Measurements from ENCODE around the gene ANGPTL8. TPM values are rescaled to one million over a fixed set of nuclear protein-coding genes. Genes with fewer than 3 reads are reported as not detected.

The ANGPTL8 gene
- total RNA-seq, 1 experiment from 2014 or later = not detected

DNA sequence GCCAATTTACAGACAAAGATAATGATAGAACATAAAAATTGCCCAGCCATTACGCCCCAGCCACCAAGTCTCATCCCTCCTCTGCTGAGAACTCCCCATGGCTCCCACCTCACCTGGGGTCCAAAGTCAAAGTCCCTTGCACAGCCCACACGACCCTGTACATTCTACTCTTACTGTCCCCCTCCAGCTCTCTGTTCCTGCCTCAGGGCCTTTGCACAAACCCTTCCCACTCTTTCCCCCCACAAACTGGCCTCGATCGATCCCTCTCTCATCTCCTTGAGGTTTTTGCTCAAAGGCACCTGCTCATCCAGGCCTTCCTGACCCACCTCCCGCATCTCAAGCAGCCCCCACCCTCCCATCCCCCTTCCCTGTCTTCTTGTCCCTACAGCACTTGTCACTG lies 21.6 kb downstream of the ANGPTL8 start:
- no peak for DNase-seq (ENCODE audit: low read depth)

DNA sequence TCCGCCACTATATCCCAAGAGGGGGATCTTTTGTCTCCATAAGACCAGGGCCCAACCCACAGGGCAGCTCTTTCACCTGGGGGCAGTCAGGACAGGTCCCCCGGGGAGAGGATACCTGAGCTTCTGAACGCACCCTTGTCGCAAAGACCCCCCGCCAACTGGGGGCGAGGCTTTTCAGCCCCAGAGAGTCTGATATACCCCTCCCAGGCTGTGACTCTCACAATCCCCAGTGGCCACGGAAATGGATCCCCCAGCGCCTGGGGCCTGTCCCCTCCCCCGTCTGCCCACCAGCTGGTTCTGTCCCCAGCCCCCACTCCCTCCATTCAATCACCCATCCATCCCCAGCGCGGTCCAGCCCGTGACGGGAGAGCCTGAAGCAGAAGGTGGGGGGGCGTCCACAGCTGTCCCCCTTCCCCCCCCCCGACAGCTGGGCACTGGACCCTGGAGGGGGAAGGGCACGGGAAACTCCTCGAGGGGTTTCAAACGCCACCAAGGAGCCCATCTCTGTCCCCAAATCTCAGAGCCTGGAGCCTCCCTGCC lies 22.1 kb downstream of the ANGPTL8 start:
- no peak for DNase-seq (ENCODE audit: low read depth)

DNA sequence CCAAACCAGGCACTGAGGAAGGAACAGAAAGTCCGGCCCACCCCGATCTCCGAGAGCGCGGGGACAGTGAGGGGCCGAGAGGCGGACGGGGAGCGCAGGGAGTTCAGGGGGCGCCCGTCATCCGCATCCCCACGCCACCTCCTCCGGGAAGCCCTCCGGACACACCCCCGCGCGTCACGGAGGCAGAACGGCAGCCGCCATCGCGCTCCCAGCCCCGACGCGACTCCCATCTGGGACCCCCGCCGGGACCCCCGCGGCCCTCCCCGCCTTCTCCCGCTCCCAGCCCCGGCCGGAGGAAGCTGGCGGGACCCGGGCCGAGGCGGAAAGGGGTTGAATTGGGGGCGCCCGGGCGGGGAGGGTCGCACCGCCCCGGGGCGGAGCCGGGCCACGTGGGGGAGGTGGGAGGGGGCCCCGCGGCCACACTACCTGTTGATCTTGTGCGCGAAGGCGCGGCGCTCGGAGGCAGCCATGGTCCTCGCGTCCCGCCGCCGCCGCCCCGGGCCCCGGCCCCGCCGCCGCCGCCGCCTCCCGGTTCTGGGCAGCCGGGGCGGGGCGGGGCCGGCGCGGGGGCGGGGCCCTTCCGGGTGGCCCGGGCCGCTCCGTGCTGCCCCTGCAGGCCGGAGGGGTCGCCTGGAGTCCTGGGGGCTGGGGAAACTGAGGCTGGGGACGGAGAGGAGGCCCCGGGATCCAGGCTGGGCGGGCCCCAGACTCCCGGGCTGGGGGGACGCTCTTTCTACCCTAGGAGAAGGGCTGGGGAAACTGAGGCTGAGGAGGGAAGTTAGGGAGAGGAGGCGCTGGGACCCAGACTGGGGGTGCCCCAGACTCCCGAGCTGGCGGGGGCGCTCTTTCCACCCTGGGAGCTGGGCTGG lies 22.8 kb downstream of the ANGPTL8 start, which contains the start of gene DOCK6:
Gene DOCK6, minus strand, starts transcription at position 554 of the 869 bp plus-strand sequence. Its CDS starts 84 bp downstream, at position 470.
- DNase-seq (ENCODE audit: low read depth) = no peak

DNA sequence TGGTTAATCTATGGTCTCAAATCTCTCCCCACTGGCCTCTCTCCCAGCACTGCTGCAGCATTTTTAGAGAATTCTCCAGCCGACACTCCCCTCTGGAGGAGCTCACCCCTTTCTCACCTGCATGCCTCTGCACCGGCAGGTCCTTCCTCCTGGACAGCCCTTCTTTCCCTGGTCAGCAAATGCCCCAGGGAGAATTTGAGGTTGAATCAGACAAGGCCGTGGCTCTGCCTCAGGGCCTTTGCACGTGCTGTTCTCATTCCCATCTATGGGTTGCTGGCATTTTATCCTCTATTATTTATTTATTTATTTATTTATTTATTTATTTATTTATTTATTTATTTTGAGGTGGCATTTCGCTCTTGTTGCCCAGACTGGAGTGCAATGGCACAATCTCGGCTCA lies 24.3 kb downstream of the ANGPTL8 start:
- DNase-seq (ENCODE audit: low read depth) = no peak

DNA sequence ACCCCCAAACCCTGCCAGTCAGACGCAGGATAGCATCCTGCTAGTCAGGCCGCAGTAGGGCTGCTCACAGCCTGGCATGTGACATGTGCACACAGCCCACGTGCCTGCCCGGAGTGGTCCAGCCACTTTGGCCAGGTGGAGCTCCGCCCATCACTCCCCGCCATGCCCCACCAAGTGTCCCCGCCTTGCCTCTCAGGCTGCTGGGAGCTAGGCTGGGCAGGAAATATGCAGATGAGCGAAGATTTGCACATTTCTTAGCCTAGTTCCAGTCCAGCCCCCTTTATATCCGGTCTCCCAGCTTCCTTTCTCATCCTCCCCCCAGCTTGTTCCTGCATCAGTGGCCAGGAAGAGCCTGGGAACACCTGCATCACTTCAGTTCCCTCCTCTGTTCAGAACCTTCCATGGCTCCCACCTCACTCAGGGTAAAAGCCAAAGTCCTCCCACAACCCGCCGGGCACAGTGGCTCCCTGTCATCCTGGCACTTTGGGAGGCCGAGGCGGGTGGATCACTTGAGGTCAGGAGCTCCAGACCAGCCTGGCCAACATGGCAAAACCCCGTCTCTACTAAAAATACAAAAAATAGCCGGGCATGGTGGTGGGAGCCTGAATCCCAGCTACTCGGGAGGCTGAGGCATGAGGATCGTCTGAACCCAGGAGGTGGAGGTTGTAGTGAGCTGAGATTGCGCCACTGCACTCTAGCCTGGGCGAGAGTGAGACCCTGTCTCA lies 25.2 kb downstream of the ANGPTL8 start:
- DNase-seq (ENCODE audit: low read depth) = no peak

DNA sequence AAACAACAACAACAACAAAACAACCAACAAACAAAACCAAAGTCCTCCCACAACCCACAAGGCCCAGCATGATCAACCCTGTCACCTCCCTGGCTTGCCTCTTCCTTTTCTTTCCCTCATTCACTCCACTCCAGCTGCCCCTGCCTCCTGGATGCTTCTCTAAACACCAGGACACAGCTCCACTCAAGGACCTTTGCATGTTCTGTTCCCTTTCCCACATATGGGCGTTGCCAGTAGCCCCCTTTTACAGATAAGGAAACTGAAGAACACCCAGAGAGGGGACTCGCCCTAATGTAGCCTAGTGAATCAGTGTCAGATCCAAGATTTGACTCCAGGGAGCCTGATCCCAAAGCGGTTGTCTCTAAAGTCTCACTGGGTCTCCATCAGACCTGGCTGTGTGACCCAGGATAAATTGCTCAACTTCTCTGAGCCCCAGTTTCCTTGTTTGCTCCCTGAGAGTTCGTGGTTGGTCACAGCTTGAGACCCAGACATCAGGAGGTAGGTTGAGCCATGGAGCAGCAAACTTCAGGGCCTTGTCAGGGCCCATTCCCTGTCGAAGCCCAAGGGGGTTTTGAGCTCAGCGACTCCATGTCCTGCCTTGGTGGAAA lies 25.9 kb downstream of the ANGPTL8 start:
- DNase-seq (ENCODE audit: low read depth) = no peak

DNA sequence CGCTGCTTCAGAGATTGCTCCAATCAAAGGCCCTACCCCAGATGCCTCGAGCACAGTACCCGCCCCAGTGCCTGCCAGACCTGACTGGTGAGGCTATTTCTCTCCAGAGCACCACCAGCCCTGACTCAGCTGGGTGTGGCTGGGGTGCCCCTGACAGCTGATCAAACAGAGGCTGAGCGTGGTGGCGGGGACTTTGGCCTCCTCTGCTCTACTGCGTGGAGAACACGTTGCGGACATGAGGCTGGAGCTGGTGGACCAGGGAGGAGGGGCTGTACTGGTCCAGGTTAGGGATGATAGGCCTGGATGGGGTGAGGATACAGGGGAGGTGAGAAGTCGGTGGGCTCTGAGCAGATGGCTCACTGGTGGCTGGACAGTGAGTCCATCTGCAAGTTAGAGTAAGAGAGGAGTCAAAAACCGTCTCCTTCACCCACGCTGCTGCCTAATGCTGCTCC lies 26.4 kb downstream of the ANGPTL8 start:
- DNase-seq (ENCODE audit: low read depth) = peak; percentile 44

DNA sequence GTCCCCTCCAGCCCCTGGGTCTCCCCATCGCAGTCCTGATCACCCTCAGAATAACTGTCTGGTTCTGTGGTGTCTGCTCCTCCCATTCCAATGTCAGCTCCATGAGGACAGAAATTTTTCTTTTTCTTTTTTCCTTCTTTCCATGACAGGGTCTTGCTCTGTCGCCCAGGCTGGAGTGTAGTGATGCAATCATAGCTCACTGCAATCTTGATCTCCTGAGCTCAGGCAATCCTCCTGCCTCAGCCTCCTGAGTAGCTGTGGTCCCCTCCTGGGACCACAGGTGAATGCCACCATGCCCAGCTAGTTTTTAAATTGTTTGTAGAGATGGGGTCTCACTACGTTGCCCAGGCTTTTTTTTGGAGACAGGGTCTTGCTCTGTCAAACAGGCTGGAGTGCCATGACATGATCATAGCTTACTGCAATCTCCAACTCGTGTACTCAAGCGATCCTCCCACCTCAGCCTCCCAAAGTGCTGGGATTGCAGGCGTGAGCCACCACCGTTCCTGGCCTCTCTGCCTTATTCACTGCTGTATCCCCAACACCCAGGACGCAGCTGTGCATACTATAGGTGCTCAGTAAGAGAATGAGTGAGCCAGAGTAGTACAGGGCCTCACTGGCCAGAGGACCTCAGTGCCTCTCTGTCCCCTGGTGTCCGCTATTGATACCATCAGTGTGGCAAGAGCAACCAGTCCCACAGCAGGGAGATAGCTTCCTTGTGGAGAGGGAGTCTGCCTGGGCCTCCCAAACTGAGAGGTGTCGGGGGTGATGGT lies 28.1 kb downstream of the ANGPTL8 start:
- no peak for DNase-seq (ENCODE audit: low read depth)

DNA sequence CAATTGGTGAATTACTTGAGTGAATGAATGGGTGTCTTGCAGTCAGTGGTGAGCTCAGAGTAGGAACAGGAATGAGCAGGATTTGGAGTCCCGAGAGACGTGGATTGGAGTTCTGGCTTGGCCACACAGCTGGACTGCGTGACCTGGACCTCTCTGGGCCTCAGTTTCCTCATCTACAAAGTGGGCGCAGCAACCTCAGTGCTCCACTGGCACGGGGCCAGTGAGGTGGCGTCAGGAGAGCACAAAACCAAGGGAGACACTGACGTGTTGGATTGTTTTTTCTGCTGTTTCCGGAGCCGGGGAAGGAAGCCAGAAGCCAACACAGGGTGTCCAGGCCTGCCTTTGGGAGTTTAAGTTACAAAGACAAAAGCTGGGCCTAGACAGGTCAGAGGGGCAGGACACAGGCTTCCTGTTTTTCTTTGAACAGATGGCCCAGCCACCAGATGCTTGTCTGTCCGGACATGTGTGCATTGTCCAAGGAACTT lies 29.4 kb downstream of the ANGPTL8 start:
- DNase-seq (ENCODE audit: low read depth) = peak; percentile 47

DNA sequence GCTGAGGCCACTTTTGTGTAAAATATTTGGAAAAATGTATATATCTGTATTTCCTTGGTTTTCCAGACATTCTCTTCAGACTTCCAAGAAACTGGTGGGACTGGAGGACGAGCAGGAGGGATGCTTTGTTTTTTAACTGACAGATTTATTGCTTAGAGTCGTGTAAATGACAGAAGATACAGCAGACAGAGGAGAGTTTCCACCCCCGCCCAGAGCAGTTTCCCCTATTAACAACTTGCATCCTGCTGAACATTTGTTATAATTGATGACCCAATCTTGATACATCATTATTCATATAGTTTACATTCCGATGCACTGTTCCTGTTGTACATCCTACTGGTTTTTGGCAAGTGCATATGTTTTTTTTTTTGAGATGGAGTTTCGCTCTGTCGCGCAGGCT lies 30.0 kb downstream of the ANGPTL8 start:
- DNase-seq (ENCODE audit: low read depth) = no peak

DNA sequence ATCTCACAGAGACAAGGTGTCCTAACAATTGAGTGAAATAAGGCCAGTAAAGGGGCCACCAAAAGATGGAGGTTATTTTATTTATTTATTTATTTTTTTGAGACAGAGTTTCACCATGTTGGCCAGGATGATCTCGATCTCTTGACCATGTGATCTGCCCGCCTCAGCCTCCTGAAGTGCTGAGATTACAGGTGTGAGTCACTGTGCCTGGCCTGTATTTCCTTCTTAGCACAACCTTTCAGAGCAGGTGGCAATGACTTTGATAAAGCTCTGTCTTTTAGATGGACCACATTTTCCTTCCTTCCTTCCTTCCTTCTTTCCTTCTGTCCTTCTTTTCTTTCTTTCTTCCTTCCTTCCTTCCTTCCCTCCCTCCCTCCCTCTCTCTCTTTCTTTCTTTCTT lies 33.9 kb downstream of the ANGPTL8 start:
- no peak for DNase-seq (ENCODE audit: low read depth)

DNA sequence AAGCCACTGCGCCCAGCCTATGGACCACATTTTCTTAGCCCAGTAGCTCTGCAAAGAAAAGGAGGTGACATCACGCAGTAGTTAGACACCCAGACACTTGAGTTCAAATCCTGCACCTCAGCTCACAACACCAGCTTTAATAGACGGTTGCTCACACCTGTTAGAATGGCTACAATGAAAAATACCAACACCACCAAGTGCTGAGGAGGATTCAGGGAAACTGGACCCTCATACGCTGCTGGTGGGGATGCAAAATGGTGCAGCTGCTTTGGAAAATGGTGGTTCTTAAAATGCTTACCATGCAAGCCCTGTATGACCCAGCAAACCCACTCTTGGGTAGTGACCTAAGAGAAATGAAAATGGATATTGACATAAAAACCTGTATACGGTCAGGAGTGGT lies 34.6 kb downstream of the ANGPTL8 start:
- DNase-seq (ENCODE audit: low read depth) = no peak

DNA sequence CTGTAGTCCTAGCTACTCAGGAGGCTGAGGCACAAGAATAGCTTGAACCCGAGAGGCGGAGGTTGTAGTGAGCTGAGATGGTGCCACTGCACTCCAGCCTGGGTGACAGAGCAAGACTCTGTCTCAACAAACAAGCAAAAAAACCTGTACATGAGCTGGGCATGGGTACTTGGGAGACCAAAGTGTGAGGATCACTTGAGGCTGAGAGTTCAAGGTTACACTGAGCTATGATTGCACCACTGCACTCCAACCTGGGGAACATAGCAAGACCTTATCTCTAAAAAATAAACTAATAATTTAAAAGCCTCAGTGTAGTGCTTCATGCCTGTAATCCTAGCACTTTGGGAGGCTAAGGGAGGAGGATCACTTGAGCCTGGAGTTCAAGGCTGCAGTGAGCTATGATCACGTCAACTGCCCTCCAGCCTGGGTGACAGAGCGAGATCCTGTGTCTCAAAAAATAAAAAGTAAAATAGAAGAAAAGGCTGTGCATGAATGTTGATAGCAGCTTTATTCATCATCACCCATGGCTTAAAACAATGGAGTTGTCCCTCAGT lies 35.2 kb downstream of the ANGPTL8 start:
- no peak for DNase-seq (ENCODE audit: low read depth)

DNA sequence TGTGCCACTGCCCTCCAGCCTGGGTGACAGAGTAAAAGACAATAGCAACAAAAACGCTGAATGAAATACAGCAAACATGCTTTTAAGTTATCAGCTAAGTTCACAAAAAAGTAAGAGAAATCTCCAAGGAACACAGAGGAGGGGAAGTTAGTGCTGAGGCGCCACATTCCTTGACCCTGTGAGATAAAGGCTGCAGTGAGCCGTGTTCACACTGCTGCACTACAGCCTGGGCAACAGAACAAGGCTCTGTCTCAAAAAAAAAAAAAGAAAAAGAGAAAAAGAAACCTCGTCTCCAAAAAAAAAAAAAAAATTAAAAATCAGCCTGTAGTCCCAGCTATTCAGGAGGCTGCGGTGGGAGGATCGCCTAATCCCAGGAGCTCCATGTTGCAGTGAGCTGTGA lies 39.3 kb downstream of the ANGPTL8 start:
- DNase-seq (ENCODE audit: low read depth) = no peak

DNA sequence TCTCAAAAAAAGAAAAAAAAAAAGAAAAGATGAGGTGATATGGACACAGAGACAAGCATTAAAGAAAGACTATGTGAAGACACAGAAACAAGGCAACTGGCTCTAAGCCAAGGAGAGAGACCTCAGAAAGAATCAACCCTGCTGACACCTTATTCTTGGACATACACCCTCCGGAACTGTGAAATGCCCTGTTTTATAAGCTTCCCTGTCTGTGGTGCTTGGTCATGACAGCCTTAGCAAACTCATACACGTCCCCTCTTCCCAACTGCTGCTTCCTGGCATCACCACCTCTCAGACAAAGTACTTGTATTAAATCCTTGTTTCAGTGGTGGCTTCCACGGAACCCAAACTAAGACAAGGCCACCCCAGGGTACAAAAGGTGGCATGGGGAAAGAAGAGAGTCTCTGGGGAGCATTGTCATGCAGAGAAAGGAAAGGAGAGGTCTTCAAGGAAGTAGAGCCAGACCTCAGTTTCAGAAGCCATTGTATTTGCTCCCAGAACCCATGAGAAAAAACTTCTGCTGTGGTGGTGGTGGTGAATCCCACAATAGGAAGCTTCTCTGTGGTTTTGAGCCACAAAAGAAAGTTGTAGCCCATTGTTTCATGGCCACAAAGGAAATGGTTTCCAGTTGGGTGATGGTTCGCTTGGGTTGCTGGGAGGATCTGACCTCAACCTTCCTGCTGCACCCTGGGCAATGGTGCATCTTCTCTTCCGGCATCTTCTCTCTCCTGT lies 40.3 kb downstream of the ANGPTL8 start:
- DNase-seq (ENCODE audit: low read depth) = peak; percentile 41

DNA sequence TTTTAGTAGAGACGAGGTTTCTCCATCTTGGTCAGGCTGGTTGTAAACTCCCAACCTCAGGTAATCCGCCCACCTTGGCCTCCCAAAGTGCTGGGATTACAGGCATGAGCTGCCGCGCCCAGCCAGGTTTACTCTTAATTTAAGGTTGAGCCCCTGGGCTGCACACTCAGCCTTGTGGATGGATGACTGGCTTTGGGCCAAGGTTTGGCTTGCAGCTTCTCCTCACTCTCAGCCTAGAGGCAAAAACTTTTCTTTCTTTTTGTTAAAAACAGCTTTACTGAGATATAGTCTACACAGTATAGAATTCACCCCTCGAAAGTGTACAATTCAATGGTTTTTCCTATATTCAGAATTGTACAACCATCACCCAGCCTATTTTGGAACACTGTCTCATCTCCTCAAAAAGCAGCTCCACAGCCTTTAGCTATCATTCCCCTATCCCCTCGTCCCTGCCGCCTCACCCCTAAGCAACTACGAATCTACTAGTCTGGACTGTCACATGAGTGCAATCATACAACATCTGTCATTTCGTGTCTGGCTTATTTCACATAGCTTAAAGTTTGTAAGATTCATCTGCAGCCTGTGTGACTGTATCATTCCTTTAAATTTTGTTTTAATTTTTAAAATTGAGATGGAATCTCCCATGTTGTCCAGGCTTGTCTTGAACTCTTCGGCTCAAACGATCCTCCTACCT lies 42.1 kb downstream of the ANGPTL8 start:
- no peak for DNase-seq (ENCODE audit: low read depth)

DNA sequence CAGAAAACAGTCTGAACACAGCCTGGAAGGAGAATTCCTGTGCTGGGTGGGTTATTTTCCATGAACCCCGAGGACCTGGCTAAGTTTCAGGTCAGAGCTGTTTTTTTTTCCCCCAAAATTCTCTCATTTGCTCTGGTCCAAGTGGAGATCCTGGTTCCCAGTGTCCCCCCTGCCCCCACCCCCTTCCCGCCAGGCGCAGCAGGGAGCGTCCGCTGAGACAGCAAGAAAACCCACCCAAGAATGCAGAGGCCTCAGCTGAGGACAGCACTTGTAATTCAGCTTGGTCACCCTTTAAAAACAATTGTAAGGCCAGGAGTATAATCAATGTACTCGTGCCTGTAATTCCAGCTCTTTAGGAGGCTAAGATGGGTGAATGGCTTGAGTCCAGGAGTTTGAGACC lies 45.1 kb downstream of the ANGPTL8 start:
- no peak for DNase-seq (ENCODE audit: low read depth)

DNA sequence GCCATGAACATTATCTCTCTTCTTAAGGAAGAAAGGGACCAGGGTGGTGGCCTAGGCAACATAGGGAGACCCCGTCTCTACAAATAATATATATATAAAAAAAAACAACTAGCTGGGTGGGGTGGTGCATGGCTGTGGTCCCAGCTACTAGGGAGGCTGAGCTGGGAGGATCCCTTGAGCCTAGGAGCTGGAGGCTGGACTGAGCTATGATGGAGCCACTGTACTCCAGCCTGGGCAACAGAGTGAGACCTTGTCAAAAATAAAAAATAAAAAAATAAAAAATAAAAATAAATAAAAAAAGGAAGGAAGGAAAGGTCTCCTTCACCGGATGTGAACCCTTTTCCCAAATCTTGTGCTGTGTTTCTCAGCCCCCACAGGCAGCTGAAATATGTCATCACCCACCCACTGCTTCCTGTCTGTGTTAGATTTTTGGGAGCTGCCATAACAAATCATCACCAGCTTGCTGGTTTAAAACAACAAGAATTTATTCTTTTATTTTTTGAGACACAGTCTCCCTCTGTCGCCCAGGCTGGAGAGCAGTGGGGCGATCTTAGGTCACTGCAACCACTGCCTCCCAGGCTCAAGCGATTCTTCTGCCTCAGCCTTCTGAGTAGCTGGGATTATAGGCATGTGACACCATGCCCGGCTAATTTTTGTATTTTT lies 47.0 kb downstream of the ANGPTL8 start:
- DNase-seq (ENCODE audit: low read depth) = no peak

DNA sequence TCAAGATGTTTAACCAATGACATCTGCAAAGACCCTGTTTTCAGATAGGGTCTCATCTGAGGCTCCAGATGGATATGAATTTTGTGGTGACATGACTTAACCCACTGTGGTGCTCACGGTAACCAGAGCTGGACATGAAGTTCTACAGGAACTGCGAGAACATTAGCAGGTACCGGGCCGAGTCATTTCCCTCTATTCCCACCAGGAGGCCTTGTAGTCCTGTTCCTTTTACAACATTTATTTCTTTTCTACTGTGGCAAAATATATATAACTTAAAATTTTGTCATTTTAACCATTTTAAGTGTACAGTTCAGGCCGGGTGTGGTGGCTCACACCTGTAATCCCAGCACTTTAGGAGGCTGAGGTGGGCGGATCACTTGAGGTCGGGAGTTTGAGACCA lies 48.9 kb downstream of the ANGPTL8 start:
- no peak for DNase-seq (ENCODE audit: low read depth)

Data from HT1080 (cell line).